Spleen (tissue), 7 donors: Measurements from ENCODE around the gene AQP12A.

ENCODE experiments used
- POLR2A ChIP-seq, 3 donors: fragments of 450-650 bp; IDR thresholded peaks; one replicate each; pipeline ENCODE4 v1.5.1; 2017; ENCODE audit warnings: antibody characterized with exemption in 3 of 3, mild to moderate bottlenecking in 1 of 3
- TF ChIP-seq, protein P1 (sequence below), 11 experiments: fragments of 200-600 bp in 7 of 11; fragments of 450-650 bp in 4 of 11; sonication (generic) in 4 of 11; IDR thresholded peaks in 8 of 11; conservative IDR thresholded peaks in 3 of 11; 1 replicate in 7 of 11; 2 replicates in 4 of 11; pipeline versions ENCODE4 v1.4.0 to v1.8.0; 2016 to 2021; ENCODE audit warnings: antibody characterized with exemption in 11 of 11, inconsistent platforms in 4 of 11, mild to moderate bottlenecking in 1 of 11
- donor health status: DM: no; HTN: no; CAD: no; lungs with moderate emphysema.
- donor health status: DM: no; HTN: no; CAD: no.
- donor health status: DM: no; HTN: no; CAD: no.

DNA sequence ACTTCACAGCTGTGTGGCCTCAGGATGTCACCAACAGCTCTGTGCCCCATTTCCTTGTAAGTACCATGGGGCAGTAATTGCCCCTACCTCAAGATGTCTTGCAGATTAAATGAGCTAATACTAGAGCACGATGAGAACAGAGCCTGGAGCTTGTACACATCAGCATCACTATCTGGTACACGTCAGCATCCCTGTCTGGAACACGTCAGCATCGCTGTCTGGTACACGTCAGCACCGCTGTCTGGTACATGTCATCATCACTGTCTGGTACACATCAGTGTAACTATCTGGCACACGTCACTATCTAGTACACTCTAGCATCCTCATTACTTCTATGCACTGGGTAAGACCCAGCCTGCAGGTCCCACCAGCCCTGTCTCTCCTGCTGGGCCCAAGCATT lies 37.2 kb downstream of the AQP12A start:
- TF ChIP-seq, protein P1, sequence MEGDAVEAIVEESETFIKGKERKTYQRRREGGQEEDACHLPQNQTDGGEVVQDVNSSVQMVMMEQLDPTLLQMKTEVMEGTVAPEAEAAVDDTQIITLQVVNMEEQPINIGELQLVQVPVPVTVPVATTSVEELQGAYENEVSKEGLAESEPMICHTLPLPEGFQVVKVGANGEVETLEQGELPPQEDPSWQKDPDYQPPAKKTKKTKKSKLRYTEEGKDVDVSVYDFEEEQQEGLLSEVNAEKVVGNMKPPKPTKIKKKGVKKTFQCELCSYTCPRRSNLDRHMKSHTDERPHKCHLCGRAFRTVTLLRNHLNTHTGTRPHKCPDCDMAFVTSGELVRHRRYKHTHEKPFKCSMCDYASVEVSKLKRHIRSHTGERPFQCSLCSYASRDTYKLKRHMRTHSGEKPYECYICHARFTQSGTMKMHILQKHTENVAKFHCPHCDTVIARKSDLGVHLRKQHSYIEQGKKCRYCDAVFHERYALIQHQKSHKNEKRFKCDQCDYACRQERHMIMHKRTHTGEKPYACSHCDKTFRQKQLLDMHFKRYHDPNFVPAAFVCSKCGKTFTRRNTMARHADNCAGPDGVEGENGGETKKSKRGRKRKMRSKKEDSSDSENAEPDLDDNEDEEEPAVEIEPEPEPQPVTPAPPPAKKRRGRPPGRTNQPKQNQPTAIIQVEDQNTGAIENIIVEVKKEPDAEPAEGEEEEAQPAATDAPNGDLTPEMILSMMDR (IDR thresholded peaks at IDR 0.05 in 8 of 11, conservative IDR thresholded peaks at IDR 0.05 in 3 of 11), result no peak
- no peak for TF ChIP-seq POLR2A (IDR thresholded peaks at IDR 0.05)
